Left lung (tissue), 10 donors: ENCODE results near the gene KIF3A. TPM values are rescaled to one million over a fixed set of nuclear protein-coding genes. Genes with fewer than 3 reads are reported as not detected.

Experiments used
- ATAC-seq: fragments of 200-7000 bp; cut with Tn5 transposase; one replicate; pipeline ENCODE4 v1.9.1; 2020; ENCODE audit warnings: moderate library complexity
- DNase-seq, 4 donors: peaks; one replicate each; pipeline ENCODE4 v3.0.0-alpha.2; 2013 to 2020
- H3K27ac ChIP-seq, 2 donors: fragments of 200-600 bp; sonication (generic) in 1 of 2; one replicate each; pipeline versions ENCODE4 v1.5.0 to v1.8.0; 2020 to 2021
- H3K27me3 ChIP-seq, 2 donors: fragments of 200-600 bp; sonication (generic) in 1 of 2; one replicate each; pipeline versions ENCODE4 v1.5.0 to v1.8.0; 2020 to 2021
- H3K36me3 ChIP-seq, 2 donors: fragments of 200-600 bp; sonication (generic) in 1 of 2; one replicate each; pipeline versions ENCODE4 v1.5.0 to v1.8.0; 2020 to 2021
- H3K4me1 ChIP-seq, 2 donors: fragments of 200-600 bp; one replicate each; pipeline ENCODE4 v1.8.0; 2021
- H3K4me3 ChIP-seq, 2 donors: fragments of 200-600 bp; sonication (generic) in 1 of 2; one replicate each; pipeline versions ENCODE4 v1.5.0 to v1.8.0; 2020 to 2021; ENCODE audit warnings: mild to moderate bottlenecking in 1 of 2
- H3K9me3 ChIP-seq, 2 donors: fragments of 200-600 bp; sonication (generic) in 1 of 2; one replicate each; pipeline versions ENCODE4 v1.5.0 to v1.8.0; 2020 to 2021
- intact Hi-C, 2 donors: fragments of 100-400 bp; cut with DNase I; formaldehyde crosslinking; loops; one replicate each; pipeline versions ENCODE4 v1.11.2 to v1.14.2; 2022
- polyA plus RNA-seq, 6 donors: library from polyadenylated mRNA; unstranded; fragments of 120-200 nt; gene quantifications; one replicate each; pipeline ENCODE4 v1.2.1, GENCODE V29; 2013; ENCODE audit not compliant: insufficient read length in 6 of 6
- total RNA-seq, 2 donors: library from RNA; stranded (reverse); fragmentation: NEBNext Ultra II Directional; extraction: Animal tissue kit (Norgen Biotek cat#: 25700); gene quantifications; one replicate each; pipeline ENCODE4 v1.2.1, GENCODE V29; 2021
- TF ChIP-seq, protein P1 (sequence below), 2 donors: fragments of 200-600 bp; sonication (generic) in 1 of 2; IDR thresholded peaks; one replicate each; pipeline versions ENCODE4 v1.5.0 to v1.8.0; 2021; ENCODE audit warnings: antibody characterized with exemption in 2 of 2
- donor health status: DM: no; HTN: yes; CAD: no.
- donor health status: DM: no; HTN: no; CAD: no.

KIF3A gene
- total and polyA plus RNA-seq, 8 donors = 8.9 to 30.4 (median 25.5) TPM

DNA sequence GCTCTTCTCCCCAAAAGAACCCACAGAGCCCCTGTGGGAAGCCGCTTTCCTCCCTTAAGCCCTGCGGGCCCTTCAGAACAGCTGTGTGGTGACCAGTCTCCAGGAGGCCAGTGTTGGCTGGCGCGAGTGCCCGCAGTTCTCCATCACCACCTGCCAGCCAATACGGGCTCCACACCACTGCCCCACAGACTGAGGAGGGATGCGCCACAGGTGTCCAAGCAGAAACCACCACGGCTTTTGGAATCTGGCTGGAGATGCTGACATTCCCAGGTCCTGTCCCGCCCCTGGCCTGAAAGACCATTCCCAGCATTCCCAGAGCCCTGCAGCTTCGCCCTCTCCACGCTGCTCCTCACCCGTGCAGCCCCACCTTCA is 22.7 kb upstream of the KIF3A start:
- intact Hi-C loops = no loop called here
- DNase-seq = no peak
- H3K36me3 ChIP-seq = peaks cover 0 to 74% of the 10 kb centered on the region in 2 donors

GRCh38 chr5:132759114-132760048 is 22.0 kb upstream of the KIF3A start:
- DNase-seq = no peak
- Histone ChIP-seq H3K27me3 (no peaks in the 10 kb centered on the region), H3K4me3 (no peak overlapping the region), H3K36me3 (peaks cover 0 to 68% of the 10 kb centered on the region in 2 donors), H3K9me3 (no peaks in the 10 kb centered on the region), H3K27ac (no peak overlapping the region), H3K4me1 (no peaks in the 10 kb centered on the region)
- ATAC-seq = no peak
- intact Hi-C loops = no loop called here
- TF ChIP-seq, protein P1, sequence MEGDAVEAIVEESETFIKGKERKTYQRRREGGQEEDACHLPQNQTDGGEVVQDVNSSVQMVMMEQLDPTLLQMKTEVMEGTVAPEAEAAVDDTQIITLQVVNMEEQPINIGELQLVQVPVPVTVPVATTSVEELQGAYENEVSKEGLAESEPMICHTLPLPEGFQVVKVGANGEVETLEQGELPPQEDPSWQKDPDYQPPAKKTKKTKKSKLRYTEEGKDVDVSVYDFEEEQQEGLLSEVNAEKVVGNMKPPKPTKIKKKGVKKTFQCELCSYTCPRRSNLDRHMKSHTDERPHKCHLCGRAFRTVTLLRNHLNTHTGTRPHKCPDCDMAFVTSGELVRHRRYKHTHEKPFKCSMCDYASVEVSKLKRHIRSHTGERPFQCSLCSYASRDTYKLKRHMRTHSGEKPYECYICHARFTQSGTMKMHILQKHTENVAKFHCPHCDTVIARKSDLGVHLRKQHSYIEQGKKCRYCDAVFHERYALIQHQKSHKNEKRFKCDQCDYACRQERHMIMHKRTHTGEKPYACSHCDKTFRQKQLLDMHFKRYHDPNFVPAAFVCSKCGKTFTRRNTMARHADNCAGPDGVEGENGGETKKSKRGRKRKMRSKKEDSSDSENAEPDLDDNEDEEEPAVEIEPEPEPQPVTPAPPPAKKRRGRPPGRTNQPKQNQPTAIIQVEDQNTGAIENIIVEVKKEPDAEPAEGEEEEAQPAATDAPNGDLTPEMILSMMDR (IDR thresholded peaks at IDR 0.05) = no peak

More for the DNA sequence above, 22.7 kb upstream of the KIF3A start:
- H3K4me1 ChIP-seq = no peaks in the 10 kb centered on the region
- H3K4me3 ChIP-seq = no peak overlapping the region
- no peaks in the 10 kb centered on the region for H3K9me3 ChIP-seq
- ATAC-seq = no peak
- no peaks in the 10 kb centered on the region for H3K27me3 ChIP-seq
- H3K27ac ChIP-seq = no peak overlapping the region
- TF ChIP-seq, protein P1 (IDR thresholded peaks at IDR 0.05) = no peak

- Histone ChIP-seq H3K27me3 (no peaks in the 10 kb centered on the region), H3K36me3 (peaks cover 0 to 59% of the 10 kb centered on the region in 2 donors), H3K4me1 (no peaks in the 10 kb centered on the region), H3K27ac (no peak overlapping the region), H3K4me3 (no peak overlapping the region), H3K9me3 (no peaks in the 10 kb centered on the region)
- ATAC-seq (no peak), DNase-seq (no peak)
- TF ChIP-seq, protein P1 (IDR thresholded peaks at IDR 0.05) = no peak
- intact Hi-C loops = no loop called here
These were observed 21.1 kb upstream of the KIF3A start for GRCh38 chr5:132758451-132758850.

DNA sequence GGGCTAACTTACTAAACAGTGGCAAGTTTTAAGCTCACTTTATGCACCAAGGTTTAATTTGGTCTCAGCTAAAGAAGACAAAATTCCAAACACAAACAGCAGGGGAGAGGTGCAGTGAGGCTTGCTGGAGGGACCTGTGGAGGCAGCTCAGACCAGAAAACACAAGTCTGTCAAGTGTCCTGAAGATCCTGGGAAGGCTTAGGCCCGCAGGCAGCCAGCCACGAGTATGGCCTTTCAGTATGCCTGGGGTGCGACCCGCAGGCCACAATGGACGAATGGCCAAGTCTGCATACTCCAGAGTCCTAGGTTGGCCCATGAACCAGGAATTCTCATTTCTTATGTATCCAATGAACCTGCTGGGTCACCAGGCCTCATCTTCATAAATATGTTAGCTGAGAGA is 19.2 kb upstream of the KIF3A start:
- Histone ChIP-seq H3K4me1 (no peaks in the 10 kb centered on the region), H3K27ac (no peak overlapping the region), H3K36me3 (peaks cover 0 to 40% of the 10 kb centered on the region in 2 donors), H3K27me3 (no peaks in the 10 kb centered on the region), H3K4me3 (no peak overlapping the region), H3K9me3 (no peaks in the 10 kb centered on the region)
- no peak for DNase-seq
- no peak for ATAC-seq
- TF ChIP-seq, protein P1 (IDR thresholded peaks at IDR 0.05) = no peak
- intact Hi-C loops = no loop called here

- DNase-seq = no peak
- no peak overlapping the region for H3K4me3 ChIP-seq
- H3K27ac ChIP-seq = no peak overlapping the region
- no peak for ATAC-seq
- H3K27me3 ChIP-seq = no peaks in the 10 kb centered on the region
- no peaks in the 10 kb centered on the region for H3K9me3 ChIP-seq
- intact Hi-C loops = no loop called here
- peaks cover 0 to 24% of the 10 kb centered on the region in 2 donors for H3K36me3 ChIP-seq
- TF ChIP-seq, protein P1 (IDR thresholded peaks at IDR 0.05) = no peak
- no peaks in the 10 kb centered on the region for H3K4me1 ChIP-seq
These were observed 17.6 kb upstream of the KIF3A start for GRCh38 chr5:132754947-132755346.
